Measurements from ENCODE around the gene DGKE. TPM values are rescaled to one million over a fixed set of nuclear protein-coding genes. Genes with fewer than 3 reads are reported as not detected.

Gene DGKE
- total and polyA plus RNA-seq, 2 of the 13 experiments (the other 11 are each of a cell fraction or from before 2014, with no cell fraction given): 3.2 to 5.3 TPM

DNA sequence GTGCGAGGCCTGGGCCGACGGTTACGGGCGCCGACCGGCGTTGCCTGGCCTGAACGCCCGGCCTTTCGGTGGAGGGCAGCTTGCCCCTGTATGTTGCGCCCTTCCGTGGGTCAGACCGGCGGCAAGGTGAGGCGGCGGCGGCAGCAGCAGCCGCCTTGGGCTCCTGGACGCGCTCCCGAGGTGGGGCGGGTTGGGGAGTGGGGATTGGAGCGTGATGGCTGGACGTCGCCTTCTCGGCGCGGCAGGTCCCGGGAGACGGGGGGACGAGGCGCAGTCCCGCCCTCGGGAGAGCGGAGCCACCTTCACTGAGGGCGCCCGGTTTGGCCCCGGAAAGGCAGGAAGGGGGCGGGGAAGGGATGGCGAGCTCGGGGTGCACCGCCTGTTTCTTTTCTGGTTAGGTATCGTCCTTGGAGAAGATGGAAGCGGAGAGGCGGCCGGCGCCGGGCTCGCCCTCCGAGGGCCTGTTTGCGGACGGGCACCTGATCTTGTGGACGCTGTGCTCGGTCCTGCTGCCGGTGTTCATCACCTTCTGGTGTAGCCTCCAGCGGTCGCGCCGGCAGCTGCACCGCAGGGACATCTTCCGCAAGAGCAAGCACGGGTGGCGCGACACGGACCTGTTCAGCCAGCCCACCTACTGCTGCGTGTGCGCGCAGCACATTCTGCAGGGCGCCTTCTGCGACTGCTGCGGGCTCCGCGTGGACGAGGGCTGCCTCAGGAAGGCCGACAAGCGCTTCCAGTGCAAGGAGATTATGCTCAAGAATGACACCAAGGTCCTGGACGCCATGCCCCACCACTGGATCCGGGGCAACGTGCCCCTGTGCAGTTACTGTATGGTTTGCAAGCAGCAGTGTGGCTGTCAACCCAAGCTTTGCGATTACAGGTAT lies 671 bp downstream of the DGKE start (continued):
- TF ChIP-seq, protein P1, sequence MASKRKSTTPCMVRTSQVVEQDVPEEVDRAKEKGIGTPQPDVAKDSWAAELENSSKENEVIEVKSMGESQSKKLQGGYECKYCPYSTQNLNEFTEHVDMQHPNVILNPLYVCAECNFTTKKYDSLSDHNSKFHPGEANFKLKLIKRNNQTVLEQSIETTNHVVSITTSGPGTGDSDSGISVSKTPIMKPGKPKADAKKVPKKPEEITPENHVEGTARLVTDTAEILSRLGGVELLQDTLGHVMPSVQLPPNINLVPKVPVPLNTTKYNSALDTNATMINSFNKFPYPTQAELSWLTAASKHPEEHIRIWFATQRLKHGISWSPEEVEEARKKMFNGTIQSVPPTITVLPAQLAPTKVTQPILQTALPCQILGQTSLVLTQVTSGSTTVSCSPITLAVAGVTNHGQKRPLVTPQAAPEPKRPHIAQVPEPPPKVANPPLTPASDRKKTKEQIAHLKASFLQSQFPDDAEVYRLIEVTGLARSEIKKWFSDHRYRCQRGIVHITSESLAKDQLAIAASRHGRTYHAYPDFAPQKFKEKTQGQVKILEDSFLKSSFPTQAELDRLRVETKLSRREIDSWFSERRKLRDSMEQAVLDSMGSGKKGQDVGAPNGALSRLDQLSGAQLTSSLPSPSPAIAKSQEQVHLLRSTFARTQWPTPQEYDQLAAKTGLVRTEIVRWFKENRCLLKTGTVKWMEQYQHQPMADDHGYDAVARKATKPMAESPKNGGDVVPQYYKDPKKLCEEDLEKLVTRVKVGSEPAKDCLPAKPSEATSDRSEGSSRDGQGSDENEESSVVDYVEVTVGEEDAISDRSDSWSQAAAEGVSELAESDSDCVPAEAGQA (IDR thresholded peaks at IDR 0.05; ENCODE audit: low read depth): no peak
- TF ChIP-seq, protein P1 (CRISPR knock-in tag; IDR thresholded peaks at IDR 0.05; ENCODE audit: borderline replicate concordance): peak; percentile 33
- TF ChIP-seq ZNF407 (CRISPR knock-in tag; IDR thresholded peaks at IDR 0.05; ENCODE audit: not compliant biosample characterization) (peak; percentile 74), PCBP1 (IDR thresholded peaks at IDR 0.05; ENCODE audit: borderline replicate concordance, low read depth, low read length) (0 out of 2 replicates have a peak, but pooled peaks have one; percentile 41), NKX3-1 (CRISPR knock-in tag; IDR thresholded peaks at IDR 0.05) (peak; percentile 38; the same call in 1 of the 2 replicates), HOXA7 (CRISPR knock-in tag; IDR thresholded peaks at IDR 0.05) (no peak), CC2D1A (CRISPR knock-in tag; IDR thresholded peaks at IDR 0.05) (0 out of 2 replicates have a peak, but pooled peaks have one; percentile 36), KLF6 (CRISPR knock-in tag; IDR thresholded peaks at IDR 0.05) (peak; percentile 2; the same call in 1 of the 2 replicates), MEF2D (CRISPR knock-in tag; IDR thresholded peaks at IDR 0.05) (0 out of 2 replicates have a peak, but pooled peaks have one; percentile 48)
- TF ChIP-seq, protein P2, sequence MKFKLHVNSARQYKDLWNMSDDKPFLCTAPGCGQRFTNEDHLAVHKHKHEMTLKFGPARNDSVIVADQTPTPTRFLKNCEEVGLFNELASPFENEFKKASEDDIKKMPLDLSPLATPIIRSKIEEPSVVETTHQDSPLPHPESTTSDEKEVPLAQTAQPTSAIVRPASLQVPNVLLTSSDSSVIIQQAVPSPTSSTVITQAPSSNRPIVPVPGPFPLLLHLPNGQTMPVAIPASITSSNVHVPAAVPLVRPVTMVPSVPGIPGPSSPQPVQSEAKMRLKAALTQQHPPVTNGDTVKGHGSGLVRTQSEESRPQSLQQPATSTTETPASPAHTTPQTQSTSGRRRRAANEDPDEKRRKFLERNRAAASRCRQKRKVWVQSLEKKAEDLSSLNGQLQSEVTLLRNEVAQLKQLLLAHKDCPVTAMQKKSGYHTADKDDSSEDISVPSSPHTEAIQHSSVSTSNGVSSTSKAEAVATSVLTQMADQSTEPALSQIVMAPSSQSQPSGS (CRISPR knock-in tag; IDR thresholded peaks at IDR 0.05): no peak
- TF ChIP-seq, protein P3, sequence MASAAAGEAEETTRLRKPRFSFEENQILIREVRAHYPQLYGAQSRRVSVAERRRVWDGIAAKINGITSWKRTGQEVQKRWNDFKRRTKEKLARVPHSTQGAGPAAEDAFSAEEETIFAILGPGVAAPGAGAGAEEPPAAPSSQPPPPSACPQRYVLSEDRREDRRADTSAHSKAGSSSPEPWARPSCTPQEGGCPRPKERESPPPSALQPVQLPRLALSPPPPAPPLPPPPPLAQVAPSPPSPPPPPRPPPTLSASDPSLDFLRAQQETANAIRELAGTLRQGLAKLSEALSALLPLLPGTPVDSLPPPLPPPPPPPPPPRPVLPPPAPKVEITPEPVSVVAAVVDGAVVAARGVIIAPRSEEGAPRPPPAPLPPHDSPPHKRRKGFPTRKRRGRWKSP (CRISPR knock-in tag; IDR thresholded peaks at IDR 0.05): peak; percentile 29

Measured in HepG2 (cell line).